Activated T-cell treated with anti-CD3 and anti-CD28 coated beads, Interleukin-2, amount 50 U/mL, for 24 hours (primary cell): ENCODE measurements around the gene LHFPL2.

Source experiments
- DNase-seq: peaks from one replicate; pipeline ENCODE4 v3.0.0-alpha.2; 2020
- H3K27ac Mint-ChIP-seq: 2 replicates; pipeline ENCODE4 v1.8.0; 2020; ENCODE audit warnings: mild to moderate bottlenecking, mixed read lengths
- H3K27me3 Mint-ChIP-seq: 2 replicates; pipeline ENCODE4 v1.8.0; 2020; ENCODE audit warnings: mixed read lengths
- H3K36me3 Mint-ChIP-seq: 2 replicates; pipeline ENCODE4 v1.8.0; 2020; ENCODE audit warnings: low read depth, mixed read lengths
- H3K4me1 Mint-ChIP-seq: 2 replicates; pipeline ENCODE4 v1.8.0; 2020; ENCODE audit warnings: low read depth, mixed read lengths
- H3K4me3 Mint-ChIP-seq: 2 replicates; pipeline ENCODE4 v1.8.0; 2020; ENCODE audit warnings: mild to moderate bottlenecking, moderate library complexity, mixed read lengths
- H3K9me3 Mint-ChIP-seq: 2 replicates; pipeline ENCODE4 v1.8.0; 2020; ENCODE audit warnings: mixed read lengths

Gene LHFPL2

DNA sequence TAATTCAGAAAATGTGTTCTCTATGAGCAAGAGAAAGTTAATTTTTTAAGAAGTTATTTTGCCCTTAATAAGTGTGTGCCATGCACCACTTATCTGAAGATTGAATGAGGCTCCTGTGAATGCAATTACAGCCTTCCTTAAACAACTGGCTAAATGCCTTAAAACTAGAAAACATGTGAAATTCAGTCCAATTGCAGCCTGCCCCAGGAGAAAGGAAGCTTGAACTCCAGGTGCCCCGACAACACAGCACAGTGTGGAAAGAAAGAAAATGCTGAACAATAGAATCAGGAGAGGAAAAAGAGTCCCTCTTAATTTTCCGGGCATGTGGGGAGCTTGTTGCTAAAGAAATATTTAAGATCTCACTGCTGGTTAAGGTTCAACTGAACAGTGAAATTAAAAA, 8.8 kb downstream of the LHFPL2 start:
- Mint-ChIP-seq H3K36me3 (no peaks in the 10 kb centered on the region), H3K4me1 (no peaks in the 10 kb centered on the region), H3K4me3 (no peak overlapping the region), H3K9me3 (no peaks in the 10 kb centered on the region), H3K27me3 (peaks cover 26% of the 10 kb centered on the region), H3K27ac (no peak overlapping the region)
- DNase-seq: no peak

DNA sequence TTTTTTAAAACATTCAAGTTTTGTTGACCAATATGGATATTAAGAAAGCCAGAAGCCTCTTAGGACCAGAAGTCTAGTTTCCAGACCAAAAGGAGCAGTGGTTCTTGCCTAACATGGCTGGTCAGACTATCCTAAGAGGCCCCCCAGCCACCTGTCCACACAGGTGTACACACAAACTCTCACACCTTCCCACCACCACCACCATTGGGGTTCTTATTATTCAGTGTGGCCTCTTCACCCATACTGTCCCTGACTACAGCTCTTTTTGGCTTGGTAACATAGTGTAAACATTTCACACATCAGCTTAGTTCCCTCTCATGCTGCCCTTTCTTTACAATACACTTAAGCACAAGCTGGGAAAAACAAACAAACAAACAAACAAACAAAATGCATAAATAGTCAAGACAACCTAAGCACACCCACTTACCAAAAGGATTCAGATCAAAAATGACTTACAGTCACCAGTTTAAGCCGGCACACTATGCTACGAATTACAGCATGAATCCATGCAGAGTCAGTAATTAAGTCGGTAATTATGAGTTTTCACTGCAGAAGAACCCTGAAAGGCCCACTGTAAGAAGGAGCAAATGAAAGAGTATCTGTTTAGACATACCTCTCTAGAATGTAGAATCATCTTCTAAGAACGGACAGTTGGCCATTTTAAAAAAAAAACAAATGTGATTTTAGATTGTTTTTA, 9.5 kb downstream of the LHFPL2 start:
- no peak overlapping the region for H3K4me3 Mint-ChIP-seq
- no peaks in the 10 kb centered on the region for H3K9me3 Mint-ChIP-seq
- DNase-seq: no peak
- no peaks in the 10 kb centered on the region for H3K4me1 Mint-ChIP-seq
- H3K27ac Mint-ChIP-seq: no peak overlapping the region
- H3K27me3 Mint-ChIP-seq: peaks cover 24% of the 10 kb centered on the region
- no peaks in the 10 kb centered on the region for H3K36me3 Mint-ChIP-seq

DNA sequence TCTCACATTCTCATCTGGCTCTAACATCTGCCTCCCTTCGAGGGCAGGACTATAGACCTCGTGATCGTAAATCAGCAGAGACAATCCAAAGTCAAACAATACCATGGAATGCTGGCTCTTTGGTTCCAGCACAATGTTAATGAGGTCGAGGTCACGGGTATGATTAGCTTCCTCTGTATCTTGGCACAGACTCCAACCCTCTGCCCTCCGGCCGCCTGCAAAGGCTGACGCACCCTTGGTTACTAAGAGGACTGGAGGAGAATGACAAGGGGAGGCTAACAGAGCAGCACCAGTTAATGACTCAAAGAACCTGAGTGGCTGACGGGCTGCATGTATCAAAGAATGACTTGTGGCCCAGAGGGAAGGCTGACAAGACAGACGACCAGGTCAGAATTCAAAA, 10.1 kb downstream of the LHFPL2 start:
- no peak for DNase-seq
- no peaks in the 10 kb centered on the region for H3K4me1 Mint-ChIP-seq
- no peak overlapping the region for H3K27ac Mint-ChIP-seq
- H3K9me3 Mint-ChIP-seq: no peaks in the 10 kb centered on the region
- no peak overlapping the region for H3K4me3 Mint-ChIP-seq
- no peaks in the 10 kb centered on the region for H3K36me3 Mint-ChIP-seq
- H3K27me3 Mint-ChIP-seq: peaks cover 24% of the 10 kb centered on the region

DNA sequence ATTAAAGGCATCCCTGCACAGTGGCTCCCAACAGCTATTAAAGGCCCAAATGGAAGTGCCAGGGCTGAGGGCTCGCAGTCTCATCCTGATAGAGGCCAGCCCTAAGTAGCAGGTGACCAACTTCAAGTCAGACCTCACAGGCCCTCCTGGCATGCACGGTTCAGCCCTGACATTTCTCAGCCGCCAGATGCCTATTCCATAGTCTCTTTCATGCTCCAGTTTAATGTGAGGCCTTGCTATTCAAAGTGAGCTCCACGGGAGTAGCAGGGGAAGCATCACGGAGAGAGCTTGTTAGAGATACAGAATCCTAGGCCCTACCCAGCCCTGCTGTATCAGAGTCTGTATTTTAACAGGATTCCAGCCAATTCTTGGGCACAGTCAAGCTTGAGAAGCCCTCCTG, 11.1 kb downstream of the LHFPL2 start:
- no peaks in the 10 kb centered on the region for H3K4me1 Mint-ChIP-seq
- no peak overlapping the region for H3K27ac Mint-ChIP-seq
- peaks cover 19% of the 10 kb centered on the region for H3K27me3 Mint-ChIP-seq
- no peak for DNase-seq
- no peaks in the 10 kb centered on the region for H3K36me3 Mint-ChIP-seq
- H3K9me3 Mint-ChIP-seq: no peaks in the 10 kb centered on the region
- H3K4me3 Mint-ChIP-seq: no peak overlapping the region

DNA sequence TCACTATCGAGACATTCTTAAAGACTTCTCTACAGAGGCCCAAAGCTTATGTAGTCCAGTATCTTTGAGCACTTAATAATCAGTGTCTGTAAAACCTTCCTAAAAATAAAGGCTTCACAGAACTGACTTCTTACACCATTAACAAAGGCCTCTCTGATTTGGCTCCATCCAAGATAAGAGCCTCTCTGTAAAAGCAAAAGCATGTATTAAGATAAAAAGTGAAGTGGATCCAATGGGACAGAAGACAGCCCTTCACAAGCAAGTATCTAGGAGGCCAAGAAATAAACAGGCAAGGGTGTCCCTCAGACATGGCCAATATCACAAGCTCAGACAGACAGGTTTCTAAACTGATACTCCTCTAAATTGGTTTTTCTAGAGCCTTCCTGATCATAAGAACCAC, 11.9 kb downstream of the LHFPL2 start:
- H3K27me3 Mint-ChIP-seq: peaks cover 16% of the 10 kb centered on the region
- no peaks in the 10 kb centered on the region for H3K36me3 Mint-ChIP-seq
- H3K4me3 Mint-ChIP-seq: no peak overlapping the region
- no peaks in the 10 kb centered on the region for H3K4me1 Mint-ChIP-seq
- no peak for DNase-seq
- no peaks in the 10 kb centered on the region for H3K9me3 Mint-ChIP-seq
- no peak overlapping the region for H3K27ac Mint-ChIP-seq

DNA sequence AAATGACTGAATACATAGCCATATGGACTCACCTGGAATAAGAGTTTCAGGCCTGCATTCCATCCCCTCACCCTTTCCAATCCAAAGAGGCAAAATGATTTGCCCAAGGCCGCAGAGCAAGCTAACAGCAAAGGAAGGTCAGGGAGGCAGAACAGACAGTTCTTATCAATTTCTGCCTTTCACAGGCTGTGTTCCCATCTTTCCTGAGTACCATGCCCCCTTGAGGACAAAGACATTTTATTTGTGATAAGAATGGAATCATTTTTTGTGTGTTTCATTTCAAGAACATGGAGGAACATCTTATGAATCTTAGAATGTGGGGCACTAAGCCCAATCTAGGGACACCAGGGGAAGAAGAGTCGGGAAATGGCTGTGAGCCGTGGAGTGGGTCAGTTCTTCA, 13.9 kb downstream of the LHFPL2 start:
- Mint-ChIP-seq H3K27me3 (peaks cover 9% of the 10 kb centered on the region), H3K36me3 (no peaks in the 10 kb centered on the region), H3K4me1 (no peaks in the 10 kb centered on the region), H3K4me3 (no peak overlapping the region), H3K9me3 (no peaks in the 10 kb centered on the region), H3K27ac (no peak overlapping the region)
- DNase-seq: no peak

DNA sequence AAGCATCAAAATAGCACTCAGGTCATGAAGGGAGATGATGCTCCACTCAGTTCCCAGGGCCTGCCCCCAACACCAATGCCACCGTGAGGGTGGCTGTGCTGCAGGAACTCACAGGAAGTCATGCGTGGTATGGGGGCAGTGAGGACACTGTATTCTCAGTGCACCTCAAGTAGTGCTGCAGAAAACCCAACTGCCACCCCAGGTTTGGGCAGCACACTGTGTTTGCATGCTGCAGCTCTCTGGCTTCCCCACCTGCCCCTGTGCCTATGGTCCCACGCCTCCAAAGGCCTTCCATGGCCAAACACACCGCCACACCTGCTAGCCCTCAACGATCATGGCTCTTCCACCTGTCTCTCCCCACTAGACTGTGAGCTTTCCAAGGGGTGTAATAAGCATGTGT, 14.3 kb downstream of the LHFPL2 start:
- Mint-ChIP-seq H3K4me3 (no peak overlapping the region), H3K27me3 (peaks cover 8% of the 10 kb centered on the region), H3K36me3 (no peaks in the 10 kb centered on the region), H3K27ac (no peak overlapping the region), H3K4me1 (no peaks in the 10 kb centered on the region), H3K9me3 (no peaks in the 10 kb centered on the region)
- no peak for DNase-seq

DNA sequence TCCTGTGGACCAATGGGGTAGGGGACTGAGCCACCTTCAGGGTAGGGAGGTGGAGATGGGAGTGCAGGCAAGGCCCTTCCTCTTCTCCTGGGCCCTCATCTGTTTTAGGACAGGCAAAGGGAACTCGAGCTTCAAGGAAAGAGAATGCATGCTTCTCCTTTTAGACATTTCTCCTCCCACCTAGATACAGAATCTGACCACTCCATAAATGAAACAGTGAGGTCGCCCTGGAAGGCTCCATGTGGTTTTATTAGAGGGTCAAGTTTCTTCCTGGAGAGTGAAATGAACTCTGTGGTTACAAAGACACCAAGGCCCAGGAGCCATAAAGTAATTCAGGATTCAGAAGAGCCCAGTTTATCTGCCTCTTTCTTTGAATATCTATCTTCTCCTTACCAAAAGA, 14.9 kb downstream of the LHFPL2 start:
- Mint-ChIP-seq H3K4me1 (no peaks in the 10 kb centered on the region), H3K27ac (no peak overlapping the region), H3K9me3 (no peaks in the 10 kb centered on the region), H3K27me3 (peaks cover 6% of the 10 kb centered on the region), H3K4me3 (no peak overlapping the region), H3K36me3 (no peaks in the 10 kb centered on the region)
- no peak for DNase-seq

DNA sequence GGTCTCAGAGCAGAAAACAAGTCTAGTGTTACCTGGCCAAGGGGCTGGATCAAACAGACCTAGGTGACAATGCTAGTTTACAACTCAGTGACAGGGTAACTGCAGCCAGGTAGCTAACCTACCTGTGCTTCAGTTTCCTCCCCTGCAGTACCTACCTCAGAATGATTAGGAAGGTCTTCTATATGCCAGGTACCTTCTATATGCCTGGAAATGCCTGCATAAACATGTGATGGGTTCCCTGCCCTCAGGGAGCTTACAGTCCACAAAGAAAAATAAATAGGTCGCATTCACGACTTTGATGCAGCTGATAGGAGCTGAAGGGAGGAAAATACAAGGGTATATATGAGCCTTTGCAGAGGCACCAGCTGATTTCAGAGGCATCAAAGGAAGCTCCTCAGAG, 16.1 kb downstream of the LHFPL2 start:
- Mint-ChIP-seq H3K4me1 (no peaks in the 10 kb centered on the region), H3K4me3 (no peak overlapping the region), H3K27ac (no peak overlapping the region), H3K36me3 (no peaks in the 10 kb centered on the region), H3K27me3 (peaks cover 6% of the 10 kb centered on the region), H3K9me3 (no peaks in the 10 kb centered on the region)
- no peak for DNase-seq

DNA sequence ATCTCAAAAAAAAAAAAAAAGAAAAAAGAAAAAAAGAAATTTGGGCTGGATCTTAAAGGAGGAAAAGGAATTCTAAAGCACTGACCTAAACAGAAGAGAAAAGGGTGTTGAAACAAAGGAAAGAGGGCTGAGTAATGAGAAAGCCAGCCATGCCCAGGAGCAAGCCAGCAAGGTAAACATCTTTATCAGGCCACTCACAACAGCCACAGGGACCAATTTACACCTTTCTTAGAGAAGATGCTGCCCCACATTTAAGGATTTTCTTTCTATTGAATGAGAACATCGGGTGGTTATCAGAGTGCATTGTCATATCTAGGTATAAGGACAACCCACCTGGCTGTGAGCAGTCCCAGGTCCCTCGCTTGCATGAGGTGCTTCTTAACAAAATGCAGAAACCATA, 16.6 kb downstream of the LHFPL2 start:
- no peak overlapping the region for H3K4me3 Mint-ChIP-seq
- H3K4me1 Mint-ChIP-seq: no peaks in the 10 kb centered on the region
- H3K9me3 Mint-ChIP-seq: no peaks in the 10 kb centered on the region
- no peak for DNase-seq
- H3K27me3 Mint-ChIP-seq: peaks cover 6% of the 10 kb centered on the region
- no peaks in the 10 kb centered on the region for H3K36me3 Mint-ChIP-seq
- no peak overlapping the region for H3K27ac Mint-ChIP-seq

DNA sequence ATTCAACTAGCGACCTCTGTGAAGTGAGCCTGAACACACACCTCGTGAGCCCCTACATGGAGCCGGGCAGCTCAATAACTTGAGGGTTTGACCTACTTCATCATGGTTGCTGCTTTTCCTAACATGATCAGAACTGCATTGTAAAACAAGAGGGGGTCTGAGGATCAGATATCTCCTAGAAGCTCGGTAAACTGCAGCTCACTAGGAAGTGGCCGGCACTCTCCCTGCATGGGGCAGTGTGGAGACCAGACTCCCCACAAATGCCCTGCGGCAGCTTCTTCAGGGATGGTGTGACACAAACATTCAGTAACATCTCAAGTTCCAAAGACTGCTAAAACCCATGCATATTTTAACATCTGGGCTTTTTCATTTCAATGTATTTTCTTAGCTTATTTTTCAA, 18.5 kb downstream of the LHFPL2 start:
- no peak for DNase-seq
- Mint-ChIP-seq H3K4me3 (no peak overlapping the region), H3K27ac (no peak overlapping the region), H3K27me3 (peaks cover 6% of the 10 kb centered on the region), H3K9me3 (no peaks in the 10 kb centered on the region), H3K4me1 (no peaks in the 10 kb centered on the region), H3K36me3 (no peaks in the 10 kb centered on the region)

DNA sequence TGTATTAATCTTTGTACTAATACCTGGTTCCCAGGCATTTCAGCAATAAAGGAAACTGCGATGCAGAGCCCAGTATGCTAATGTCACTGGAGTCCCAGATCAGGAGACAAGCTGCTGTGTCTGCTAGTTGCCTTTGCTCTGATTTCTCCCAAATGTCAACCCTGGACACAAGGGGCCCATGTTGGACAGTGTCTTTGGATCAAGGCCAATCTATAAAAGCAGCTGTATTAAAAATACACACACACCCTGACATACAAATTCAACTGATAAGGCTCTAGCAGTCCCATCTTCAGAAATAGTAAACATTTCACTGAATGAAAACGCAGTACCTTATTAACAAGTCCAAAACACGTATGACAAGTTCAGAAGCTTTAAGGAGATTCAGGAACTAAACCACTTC, 18.9 kb downstream of the LHFPL2 start:
- Mint-ChIP-seq H3K36me3 (no peaks in the 10 kb centered on the region), H3K27me3 (peaks cover 4% of the 10 kb centered on the region), H3K27ac (no peak overlapping the region), H3K4me1 (no peaks in the 10 kb centered on the region), H3K4me3 (no peak overlapping the region), H3K9me3 (no peaks in the 10 kb centered on the region)
- DNase-seq: no peak

DNA sequence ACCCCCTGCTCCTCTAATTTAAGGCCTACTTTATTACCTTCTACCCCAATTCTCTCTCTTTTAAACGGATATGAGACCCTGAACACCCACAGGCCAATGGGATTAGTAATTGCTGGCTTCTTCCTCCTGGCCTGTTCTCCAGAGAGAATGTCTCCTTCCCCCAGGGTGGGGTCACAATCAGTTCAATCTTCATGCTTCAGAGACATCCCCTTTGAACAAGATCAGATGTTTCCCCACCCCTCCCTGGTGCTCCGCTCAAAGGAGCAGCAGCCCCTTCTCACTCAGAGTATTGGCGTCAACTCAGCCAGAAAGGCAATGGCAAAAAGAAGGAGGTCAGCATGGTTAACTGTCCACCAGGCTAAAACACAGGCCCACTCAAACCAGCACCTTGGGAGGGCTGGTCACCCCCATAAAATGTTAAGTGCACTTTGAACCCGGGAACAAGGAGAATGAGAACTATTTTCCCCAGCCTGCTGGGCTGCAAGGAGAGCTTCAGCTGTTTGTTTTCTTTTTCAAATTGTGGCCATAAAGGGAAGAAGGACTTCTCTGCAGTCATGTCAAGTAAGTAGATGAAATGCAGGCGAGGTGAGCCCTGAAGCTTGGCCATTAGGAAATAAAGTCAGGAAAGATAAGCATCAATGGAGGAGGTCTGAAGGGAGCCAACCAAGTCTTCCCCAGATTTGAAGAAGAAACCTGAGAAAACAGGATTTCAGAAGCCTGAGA, 20.1 kb downstream of the LHFPL2 start:
- Mint-ChIP-seq H3K27me3 (no peaks in the 10 kb centered on the region), H3K36me3 (no peaks in the 10 kb centered on the region), H3K9me3 (no peaks in the 10 kb centered on the region), H3K4me3 (no peak overlapping the region), H3K4me1 (no peaks in the 10 kb centered on the region), H3K27ac (no peak overlapping the region)
- no peak for DNase-seq

DNA sequence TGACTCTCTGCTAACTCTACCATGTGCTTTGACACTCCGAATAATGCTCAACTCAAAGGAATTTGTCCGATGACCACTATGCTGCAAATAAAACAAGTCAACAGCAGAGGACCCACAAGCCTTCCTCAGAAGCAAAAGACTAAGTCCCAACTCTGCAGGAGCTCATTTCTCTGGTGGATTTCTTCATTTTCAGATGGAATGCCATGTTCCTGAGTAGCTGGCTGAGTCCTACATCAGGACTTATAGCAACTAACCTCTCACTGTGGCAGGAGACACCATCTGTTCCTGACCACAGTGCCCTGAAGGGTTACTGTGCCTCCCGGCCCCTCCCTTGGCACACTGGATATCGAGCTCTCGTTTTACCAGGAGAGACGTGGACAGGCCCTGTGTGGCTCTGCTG, 20.8 kb downstream of the LHFPL2 start:
- no peaks in the 10 kb centered on the region for H3K36me3 Mint-ChIP-seq
- no peaks in the 10 kb centered on the region for H3K4me1 Mint-ChIP-seq
- no peak overlapping the region for H3K27ac Mint-ChIP-seq
- H3K4me3 Mint-ChIP-seq: no peak overlapping the region
- DNase-seq: no peak
- H3K27me3 Mint-ChIP-seq: no peaks in the 10 kb centered on the region
- no peaks in the 10 kb centered on the region for H3K9me3 Mint-ChIP-seq

DNA sequence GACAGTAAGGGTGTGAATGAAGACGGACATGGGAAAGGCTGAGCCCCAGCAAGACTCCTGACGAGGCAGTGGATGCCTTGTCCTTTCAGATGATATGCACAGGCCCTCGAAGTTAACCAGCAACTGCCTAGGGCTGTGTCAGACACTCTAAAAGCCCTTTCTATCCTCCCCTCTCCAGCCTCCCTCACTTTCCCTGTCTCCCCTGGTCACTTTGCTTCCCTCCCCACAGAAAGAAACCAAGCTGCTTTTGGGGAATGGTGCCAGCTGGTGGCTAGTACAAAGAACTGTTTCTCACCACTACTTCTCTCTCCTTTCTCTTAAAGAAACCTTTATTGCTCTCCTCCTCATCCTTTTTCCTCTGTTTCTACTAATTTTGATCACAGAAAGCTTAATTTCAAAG, 21.4 kb downstream of the LHFPL2 start:
- no peak overlapping the region for H3K4me3 Mint-ChIP-seq
- no peak for DNase-seq
- no peaks in the 10 kb centered on the region for H3K9me3 Mint-ChIP-seq
- H3K4me1 Mint-ChIP-seq: no peaks in the 10 kb centered on the region
- no peaks in the 10 kb centered on the region for H3K27me3 Mint-ChIP-seq
- no peak overlapping the region for H3K27ac Mint-ChIP-seq
- H3K36me3 Mint-ChIP-seq: no peaks in the 10 kb centered on the region
